ENCODE measurements around the gene GPR132. TPM values are rescaled to one million over a fixed set of nuclear protein-coding genes. Genes with fewer than 3 reads are reported as not detected.
A peak's percentile ranks its signal among the peaks of the same experiment; 100 is the strongest.

The GPR132 gene
- total and polyA plus RNA-seq, 9 of the 15 experiments (the other 6 are each of a cell fraction or from before 2014, with no cell fraction given) = 0.01 to 1.1 (median 0.25) TPM; not detected in 1

DNA sequence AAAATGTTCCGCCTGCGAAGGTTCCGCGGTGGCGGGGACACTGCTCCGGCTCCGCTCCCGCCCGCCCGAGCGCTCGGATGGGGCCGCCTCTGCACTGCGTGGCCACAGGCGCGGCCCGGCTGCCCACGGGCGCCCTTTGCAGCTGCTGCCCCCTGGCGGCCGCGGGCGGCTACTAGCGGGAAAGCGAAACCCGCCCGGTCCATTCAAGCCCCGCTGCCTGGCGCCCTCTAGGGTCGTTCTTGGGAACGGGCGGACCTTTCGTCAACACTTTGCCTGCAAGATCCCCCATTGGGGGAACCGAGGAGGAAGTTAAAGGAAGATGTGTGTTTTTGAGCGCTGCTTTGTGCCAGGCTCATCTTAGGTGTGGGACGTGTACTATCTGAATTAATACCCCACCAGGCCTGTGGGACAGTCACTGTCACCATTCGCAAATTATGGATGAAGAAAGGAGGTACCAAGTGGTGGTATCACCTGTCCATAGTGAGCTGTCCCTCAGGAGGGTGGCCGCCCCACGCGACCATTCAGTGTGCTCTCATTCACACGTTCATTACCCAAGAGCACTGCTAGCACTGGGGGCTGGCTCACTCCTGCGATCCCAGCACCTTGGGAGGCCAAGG, 19.4 kb downstream of the GPR132 start (continued):
- TF ChIP-seq, protein P1, sequence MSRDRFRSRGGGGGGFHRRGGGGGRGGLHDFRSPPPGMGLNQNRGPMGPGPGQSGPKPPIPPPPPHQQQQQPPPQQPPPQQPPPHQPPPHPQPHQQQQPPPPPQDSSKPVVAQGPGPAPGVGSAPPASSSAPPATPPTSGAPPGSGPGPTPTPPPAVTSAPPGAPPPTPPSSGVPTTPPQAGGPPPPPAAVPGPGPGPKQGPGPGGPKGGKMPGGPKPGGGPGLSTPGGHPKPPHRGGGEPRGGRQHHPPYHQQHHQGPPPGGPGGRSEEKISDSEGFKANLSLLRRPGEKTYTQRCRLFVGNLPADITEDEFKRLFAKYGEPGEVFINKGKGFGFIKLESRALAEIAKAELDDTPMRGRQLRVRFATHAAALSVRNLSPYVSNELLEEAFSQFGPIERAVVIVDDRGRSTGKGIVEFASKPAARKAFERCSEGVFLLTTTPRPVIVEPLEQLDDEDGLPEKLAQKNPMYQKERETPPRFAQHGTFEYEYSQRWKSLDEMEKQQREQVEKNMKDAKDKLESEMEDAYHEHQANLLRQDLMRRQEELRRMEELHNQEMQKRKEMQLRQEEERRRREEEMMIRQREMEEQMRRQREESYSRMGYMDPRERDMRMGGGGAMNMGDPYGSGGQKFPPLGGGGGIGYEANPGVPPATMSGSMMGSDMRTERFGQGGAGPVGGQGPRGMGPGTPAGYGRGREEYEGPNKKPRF (IDR thresholded peaks at IDR 0.05; ENCODE audit: low read depth, low read length) = no peak
- TF ChIP-seq TCFL5 (CRISPR knock-in tag; conservative IDR thresholded peaks at IDR 0.05) (no peak), HMG20A (CRISPR knock-in tag; conservative IDR thresholded peaks at IDR 0.05) (no peak), NFATC3 (IDR thresholded peaks at IDR 0.05) (no peak), NCOA4 (IDR thresholded peaks at IDR 0.05; ENCODE audit: partially characterized antibody) (no peak), CHD2 (IDR thresholded peaks at IDR 0.05; ENCODE audit: low read depth, low read length) (no peak), RAD21 (CRISPR knock-in tag; conservative IDR thresholded peaks at IDR 0.05 in 1 of 2, IDR thresholded peaks at IDR 0.05 in 1 of 2) (peak; percentile 99), ZNF583 (CRISPR knock-in tag; IDR thresholded peaks at IDR 0.05) (no peak), STAT5B (CRISPR knock-in tag; IDR thresholded peaks at IDR 0.05) (no peak), ZNF76 (CRISPR knock-in tag; IDR thresholded peaks at IDR 0.05; ENCODE audit: borderline replicate concordance) (no peak), DMBX1 (CRISPR knock-in tag; IDR thresholded peaks at IDR 0.05; ENCODE audit: borderline replicate concordance) (no peak), ZNF12 (CRISPR knock-in tag; IDR thresholded peaks at IDR 0.05) (no peak), ILF3 (IDR thresholded peaks at IDR 0.05; ENCODE audit: borderline replicate concordance) (no peak), RAD51 (IDR thresholded peaks at IDR 0.05; ENCODE audit: borderline replicate concordance, low read depth) (no peak), SAFB (IDR thresholded peaks at IDR 0.05; ENCODE audit: borderline replicate concordance, low read depth, low read length) (peak; percentile 92), CBFA2T3 (IDR thresholded peaks at IDR 0.05) (no peak)
- TF ChIP-seq, protein P2, sequence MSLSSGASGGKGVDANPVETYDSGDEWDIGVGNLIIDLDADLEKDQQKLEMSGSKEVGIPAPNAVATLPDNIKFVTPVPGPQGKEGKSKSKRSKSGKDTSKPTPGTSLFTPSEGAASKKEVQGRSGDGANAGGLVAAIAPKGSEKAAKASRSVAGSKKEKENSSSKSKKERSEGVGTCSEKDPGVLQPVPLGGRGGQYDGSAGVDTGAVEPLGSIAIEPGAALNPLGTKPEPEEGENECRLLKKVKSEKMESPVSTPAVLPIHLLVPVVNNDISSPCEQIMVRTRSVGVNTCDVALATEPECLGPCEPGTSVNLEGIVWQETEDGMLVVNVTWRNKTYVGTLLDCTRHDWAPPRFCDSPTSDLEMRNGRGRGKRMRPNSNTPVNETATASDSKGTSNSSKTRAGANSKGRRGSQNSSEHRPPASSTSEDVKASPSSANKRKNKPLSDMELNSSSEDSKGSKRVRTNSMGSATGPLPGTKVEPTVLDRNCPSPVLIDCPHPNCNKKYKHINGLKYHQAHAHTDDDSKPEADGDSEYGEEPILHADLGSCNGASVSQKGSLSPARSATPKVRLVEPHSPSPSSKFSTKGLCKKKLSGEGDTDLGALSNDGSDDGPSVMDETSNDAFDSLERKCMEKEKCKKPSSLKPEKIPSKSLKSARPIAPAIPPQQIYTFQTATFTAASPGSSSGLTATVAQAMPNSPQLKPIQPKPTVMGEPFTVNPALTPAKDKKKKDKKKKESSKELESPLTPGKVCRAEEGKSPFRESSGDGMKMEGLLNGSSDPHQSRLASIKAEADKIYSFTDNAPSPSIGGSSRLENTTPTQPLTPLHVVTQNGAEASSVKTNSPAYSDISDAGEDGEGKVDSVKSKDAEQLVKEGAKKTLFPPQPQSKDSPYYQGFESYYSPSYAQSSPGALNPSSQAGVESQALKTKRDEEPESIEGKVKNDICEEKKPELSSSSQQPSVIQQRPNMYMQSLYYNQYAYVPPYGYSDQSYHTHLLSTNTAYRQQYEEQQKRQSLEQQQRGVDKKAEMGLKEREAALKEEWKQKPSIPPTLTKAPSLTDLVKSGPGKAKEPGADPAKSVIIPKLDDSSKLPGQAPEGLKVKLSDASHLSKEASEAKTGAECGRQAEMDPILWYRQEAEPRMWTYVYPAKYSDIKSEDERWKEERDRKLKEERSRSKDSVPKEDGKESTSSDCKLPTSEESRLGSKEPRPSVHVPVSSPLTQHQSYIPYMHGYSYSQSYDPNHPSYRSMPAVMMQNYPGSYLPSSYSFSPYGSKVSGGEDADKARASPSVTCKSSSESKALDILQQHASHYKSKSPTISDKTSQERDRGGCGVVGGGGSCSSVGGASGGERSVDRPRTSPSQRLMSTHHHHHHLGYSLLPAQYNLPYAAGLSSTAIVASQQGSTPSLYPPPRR (CRISPR knock-in tag; IDR thresholded peaks at IDR 0.05; ENCODE audit: borderline replicate concordance) = no peak
- TF ChIP-seq, protein P3, sequence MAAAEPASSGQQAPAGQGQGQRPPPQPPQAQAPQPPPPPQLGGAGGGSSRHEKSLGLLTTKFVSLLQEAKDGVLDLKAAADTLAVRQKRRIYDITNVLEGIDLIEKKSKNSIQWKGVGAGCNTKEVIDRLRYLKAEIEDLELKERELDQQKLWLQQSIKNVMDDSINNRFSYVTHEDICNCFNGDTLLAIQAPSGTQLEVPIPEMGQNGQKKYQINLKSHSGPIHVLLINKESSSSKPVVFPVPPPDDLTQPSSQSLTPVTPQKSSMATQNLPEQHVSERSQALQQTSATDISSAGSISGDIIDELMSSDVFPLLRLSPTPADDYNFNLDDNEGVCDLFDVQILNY (CRISPR knock-in tag; IDR thresholded peaks at IDR 0.05) = no peak
- TF ChIP-seq, protein P4, sequence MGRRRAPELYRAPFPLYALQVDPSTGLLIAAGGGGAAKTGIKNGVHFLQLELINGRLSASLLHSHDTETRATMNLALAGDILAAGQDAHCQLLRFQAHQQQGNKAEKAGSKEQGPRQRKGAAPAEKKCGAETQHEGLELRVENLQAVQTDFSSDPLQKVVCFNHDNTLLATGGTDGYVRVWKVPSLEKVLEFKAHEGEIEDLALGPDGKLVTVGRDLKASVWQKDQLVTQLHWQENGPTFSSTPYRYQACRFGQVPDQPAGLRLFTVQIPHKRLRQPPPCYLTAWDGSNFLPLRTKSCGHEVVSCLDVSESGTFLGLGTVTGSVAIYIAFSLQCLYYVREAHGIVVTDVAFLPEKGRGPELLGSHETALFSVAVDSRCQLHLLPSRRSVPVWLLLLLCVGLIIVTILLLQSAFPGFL (CRISPR knock-in tag; IDR thresholded peaks at IDR 0.05) = no peak

All from K562 (cell line).